IPS-18a (cell line): ENCODE measurements around the gene OR2V2.
"Not testable (repeated sequence)": the region's sequence is repeated elsewhere in the genome, so short reads cannot be mapped to it uniquely, and the experiment has no call there.

Experiments used
- H3K27ac ChIP-seq: one replicate; pipeline ENCODE4 v1.5.1; 2013; ENCODE audit warnings: low read length
- H3K27me3 ChIP-seq: one replicate; pipeline ENCODE4 v1.6.1; 2013; ENCODE audit warnings: mild to moderate bottlenecking, low read length; ENCODE audit not compliant: control insufficient read depth, insufficient read depth
- H3K36me3 ChIP-seq: one replicate; pipeline ENCODE4 v1.6.1; 2013; ENCODE audit warnings: low read depth, low read length; ENCODE audit not compliant: control insufficient read depth
- H3K4me1 ChIP-seq: one replicate; pipeline ENCODE4 v1.6.1; 2013; ENCODE audit warnings: low read depth, low read length; ENCODE audit not compliant: control insufficient read depth
- H3K4me3 ChIP-seq: one replicate; pipeline ENCODE4 v1.5.1; 2013; ENCODE audit warnings: low read length
- H3K9ac ChIP-seq: one replicate; pipeline ENCODE4 v1.6.1; 2013; ENCODE audit warnings: mild to moderate bottlenecking, low read length, moderate library complexity
- H3K9me3 ChIP-seq: one replicate; pipeline ENCODE4 v1.6.1; 2013; ENCODE audit warnings: low read depth, low read length; ENCODE audit not compliant: control insufficient read depth

Gene OR2V2, protein sequence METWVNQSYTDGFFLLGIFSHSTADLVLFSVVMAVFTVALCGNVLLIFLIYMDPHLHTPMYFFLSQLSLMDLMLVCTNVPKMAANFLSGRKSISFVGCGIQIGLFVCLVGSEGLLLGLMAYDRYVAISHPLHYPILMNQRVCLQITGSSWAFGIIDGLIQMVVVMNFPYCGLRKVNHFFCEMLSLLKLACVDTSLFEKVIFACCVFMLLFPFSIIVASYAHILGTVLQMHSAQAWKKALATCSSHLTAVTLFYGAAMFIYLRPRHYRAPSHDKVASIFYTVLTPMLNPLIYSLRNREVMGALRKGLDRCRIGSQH

DNA sequence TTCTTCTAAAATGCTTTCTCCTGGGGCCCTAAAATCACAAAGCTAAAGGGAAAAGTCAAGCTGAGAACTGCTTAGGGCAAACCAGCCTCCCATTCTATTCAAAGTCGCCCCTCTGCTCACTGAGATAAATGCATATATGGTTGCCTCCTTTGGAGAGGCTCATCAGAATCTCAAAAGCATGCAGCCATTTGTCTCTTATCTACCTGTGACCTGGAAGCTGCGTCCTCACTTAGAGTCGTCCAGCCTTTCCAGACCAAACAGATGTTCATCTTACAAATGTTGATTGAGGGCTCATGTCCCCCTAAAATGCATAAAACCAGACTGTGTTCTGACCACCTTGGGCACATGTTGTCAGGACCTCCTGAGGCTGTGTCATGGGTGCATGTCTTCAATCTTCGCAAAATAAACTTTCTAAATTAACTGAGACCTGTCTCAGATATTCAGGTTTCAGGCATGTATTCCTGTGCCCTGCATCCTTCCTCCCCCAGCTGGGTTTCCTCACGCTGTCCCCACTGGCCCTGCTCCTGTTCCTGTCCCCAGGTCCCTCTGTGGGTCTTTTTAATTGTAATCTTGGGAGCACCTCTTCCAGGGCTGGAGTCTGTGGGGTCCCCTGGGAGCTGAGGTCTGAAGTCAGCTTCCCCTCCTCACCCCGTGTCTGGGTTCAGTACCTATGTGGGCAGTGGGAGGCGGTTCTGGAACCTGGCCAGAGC, at the start of gene OR2V2:
Gene OR2V2 (plus strand): TSS at position 660 of the 710 bp plus-strand sequence. CDS start 7,357 bp downstream, outside the sequence.
- H3K27ac ChIP-seq, H3K9ac ChIP-seq, H3K36me3 ChIP-seq, H3K27me3 ChIP-seq, H3K9me3 ChIP-seq: not testable (repeated sequence)
- peak within 1 kb of the TSS; percentile 14 for H3K4me3 ChIP-seq
- peaks cover 16% of the 10 kb centered on the region for H3K4me1 ChIP-seq

DNA sequence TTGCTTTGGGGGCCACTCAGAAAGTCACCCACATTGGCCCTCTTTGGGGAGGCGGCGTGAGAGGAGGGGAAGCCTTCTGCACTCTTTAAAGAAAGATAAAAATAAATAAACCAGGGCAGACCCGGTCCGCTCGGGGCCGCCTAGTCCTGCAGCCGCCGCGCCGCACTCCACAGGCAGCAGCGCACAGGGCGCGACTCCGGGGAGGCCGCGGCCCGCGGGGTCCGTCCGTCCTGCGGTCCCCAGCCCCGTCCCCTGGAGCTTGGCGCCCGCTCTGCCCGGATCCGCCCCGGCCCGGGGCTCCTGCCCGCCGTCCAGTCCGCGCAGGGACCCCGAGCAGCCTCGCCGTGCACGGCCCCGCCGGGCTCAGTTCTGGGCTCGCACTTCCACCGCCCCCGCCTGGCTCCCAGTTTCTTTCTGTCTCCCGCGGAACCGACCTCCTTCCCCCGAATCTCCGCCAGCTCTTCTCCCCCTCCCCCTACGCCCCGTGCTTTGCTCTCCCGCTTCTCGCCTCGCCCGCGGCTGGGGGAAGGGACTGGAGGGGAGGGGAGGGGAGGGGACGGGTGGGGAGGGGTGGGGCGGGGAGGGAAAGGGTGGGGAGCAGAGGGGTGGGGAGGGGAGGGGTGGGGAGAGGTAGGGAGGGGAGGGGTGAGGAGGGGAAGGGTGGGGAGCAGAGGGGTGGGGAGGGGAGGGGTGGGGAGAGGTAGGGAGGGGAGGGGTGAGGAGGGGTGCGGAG, 49.5 kb upstream of the OR2V2 start:
- not testable (repeated sequence) for H3K4me3 ChIP-seq
- H3K27me3 ChIP-seq, result peaks cover 21% of the 10 kb centered on the region

DNA sequence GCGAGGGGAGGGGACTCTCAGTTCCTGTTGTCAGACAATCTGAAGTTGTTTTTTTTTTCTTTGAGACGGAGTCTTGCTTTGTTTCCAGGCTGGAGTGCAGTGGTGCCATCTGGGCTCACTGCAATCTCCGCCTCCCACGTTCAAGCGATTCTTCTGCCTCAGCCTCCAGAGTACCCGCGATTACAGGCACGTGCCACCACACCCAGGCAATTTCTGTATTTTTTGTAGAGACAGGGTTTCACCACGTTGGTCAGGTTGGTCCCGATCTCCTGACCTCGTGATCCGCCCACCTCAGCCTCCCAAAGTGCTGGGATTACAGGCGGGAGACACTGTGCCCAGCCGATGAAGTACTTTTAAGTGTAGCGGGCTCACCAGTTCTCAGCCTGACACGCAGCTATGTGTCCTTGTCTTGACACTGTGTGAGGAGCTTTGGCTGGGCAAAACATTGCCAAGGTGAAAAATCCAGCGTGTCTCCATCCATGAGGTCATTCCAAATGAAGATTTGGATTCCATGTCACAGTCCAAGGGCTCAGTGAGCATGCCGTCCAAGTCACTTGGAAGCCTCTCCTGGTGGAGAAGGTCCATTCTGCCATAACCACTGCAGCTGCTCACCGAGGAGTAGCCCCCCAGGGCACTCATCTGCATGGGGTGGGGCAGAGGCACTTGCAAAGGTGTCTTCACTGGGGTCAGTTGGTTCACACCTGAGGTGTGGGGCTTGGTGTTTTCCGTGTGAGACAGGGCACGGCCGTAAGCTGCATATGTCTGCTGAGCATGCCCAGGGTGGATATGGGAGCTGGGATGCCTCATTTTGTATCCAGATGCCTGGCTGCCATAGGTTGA, 48.4 kb upstream of the OR2V2 start:
- Histone ChIP-seq H3K27ac (no peak overlapping the region), H3K9ac (no peak overlapping the region), H3K4me3 (no peak overlapping the region), H3K36me3 (no peaks in the 10 kb centered on the region), H3K9me3 (no peaks in the 10 kb centered on the region), H3K27me3 (peaks cover 21% of the 10 kb centered on the region), H3K4me1 (no peaks in the 10 kb centered on the region)

More for the DNA sequence above, 49.5 kb upstream of the OR2V2 start:
- H3K36me3 ChIP-seq, H3K4me1 ChIP-seq, H3K9me3 ChIP-seq, H3K9ac ChIP-seq, H3K27ac ChIP-seq: not testable (repeated sequence)

DNA sequence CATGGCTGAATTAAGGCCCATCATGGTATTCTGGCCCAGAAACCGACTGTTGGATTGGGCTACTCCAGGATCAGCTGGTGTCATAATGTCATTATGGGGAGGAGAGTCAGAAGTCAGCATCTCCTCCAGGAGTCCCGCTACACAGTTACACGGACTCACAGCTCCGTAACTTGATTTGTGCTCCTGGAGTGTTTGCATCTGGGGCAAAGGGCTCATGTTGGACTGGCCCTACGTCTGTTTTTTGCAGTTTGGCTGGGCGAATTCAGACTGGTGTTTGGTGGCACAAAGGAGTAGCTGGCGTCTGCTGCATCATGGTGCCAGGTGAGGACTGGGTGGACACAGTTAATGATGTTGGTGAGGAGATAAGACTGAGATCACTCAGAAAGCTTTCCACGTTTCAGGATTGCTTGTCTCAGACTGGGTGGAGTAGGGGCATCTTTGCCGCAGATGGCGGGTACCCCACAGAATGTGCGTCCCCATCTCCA, 47.7 kb upstream of the OR2V2 start:
- H3K27ac ChIP-seq, result no peak overlapping the region
- no peak overlapping the region for H3K9ac ChIP-seq
- H3K4me1 ChIP-seq, result no peaks in the 10 kb centered on the region
- H3K27me3 ChIP-seq, result peaks cover 28% of the 10 kb centered on the region
- no peak overlapping the region for H3K4me3 ChIP-seq
- no peaks in the 10 kb centered on the region for H3K36me3 ChIP-seq
- H3K9me3 ChIP-seq, result no peaks in the 10 kb centered on the region

DNA sequence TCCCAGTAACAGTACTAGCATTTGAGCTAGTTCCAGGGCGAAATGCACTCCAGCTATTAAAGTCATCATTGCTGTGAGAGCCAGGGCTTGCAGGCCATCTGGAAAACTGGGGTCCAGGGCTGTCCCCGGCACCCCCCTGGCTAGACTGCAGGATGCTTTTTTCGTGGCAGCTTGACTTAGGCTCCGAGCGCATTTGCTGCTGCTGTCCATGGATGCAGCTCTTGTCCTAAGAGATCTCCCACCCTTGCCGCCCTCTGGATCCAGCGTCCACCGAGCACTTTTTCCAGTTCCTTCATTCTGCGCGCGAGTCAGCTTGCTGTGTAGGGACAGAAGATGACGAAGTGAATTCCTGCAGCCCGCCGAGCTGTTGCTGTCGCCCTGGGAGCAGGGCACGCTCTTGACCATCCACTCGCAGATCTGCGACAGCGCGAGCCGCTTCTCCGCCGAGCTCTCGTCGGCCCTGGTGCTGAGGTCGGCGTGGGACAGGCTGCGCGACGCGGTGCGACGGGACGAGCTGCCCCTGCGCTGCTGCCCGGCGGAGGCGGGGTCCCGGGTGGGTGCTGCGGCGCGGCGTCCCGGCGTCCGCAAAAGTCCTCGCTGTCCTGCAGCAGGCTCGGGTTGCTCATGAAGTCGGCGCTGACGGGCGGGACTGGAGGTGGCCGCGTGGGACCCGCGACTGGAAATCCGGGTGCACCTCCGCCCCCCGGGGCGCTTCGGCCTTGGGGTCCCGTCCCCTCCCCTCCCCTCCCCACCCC, 47.1 kb upstream of the OR2V2 start:
- no peak overlapping the region for H3K9ac ChIP-seq
- H3K27ac ChIP-seq, result no peak overlapping the region
- no peaks in the 10 kb centered on the region for H3K9me3 ChIP-seq
- no peaks in the 10 kb centered on the region for H3K36me3 ChIP-seq
- H3K4me1 ChIP-seq, result no peaks in the 10 kb centered on the region
- H3K27me3 ChIP-seq, result peaks cover 35% of the 10 kb centered on the region
- H3K4me3 ChIP-seq, result peak overlapping the region; percentile 28

DNA sequence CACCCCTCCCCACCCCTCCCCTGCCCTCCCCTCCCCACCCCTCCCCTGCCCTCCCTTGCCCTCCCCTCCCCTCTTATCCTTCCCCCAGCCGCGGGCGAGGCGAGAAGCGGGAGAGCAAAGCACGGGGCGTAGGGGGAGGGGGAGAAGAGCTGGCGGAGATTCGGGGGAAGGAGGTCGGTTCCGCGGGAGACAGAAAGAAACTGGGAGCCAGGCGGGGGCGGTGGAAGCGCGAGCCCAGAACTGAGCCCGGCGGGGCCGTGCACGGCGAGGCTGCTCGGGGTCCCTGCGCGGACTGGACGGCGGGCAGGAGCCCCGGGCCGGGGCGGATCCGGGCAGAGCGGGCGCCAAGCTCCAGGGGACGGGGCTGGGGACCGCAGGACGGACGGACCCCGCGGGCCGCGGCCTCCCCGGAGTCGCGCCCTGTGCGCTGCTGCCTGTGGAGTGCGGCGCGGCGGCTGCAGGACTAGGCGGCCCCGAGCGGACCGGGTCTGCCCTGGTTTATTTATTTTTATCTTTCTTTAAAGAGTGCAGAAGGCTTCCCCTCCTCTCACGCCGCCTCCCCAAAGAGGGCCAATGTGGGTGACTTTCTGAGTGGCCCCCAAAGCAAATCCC, 46.2 kb upstream of the OR2V2 start:
- not testable (repeated sequence) for H3K4me1 ChIP-seq, H3K4me3 ChIP-seq, H3K36me3 ChIP-seq, H3K27ac ChIP-seq, H3K9me3 ChIP-seq, H3K9ac ChIP-seq
- H3K27me3 ChIP-seq, result peaks cover 42% of the 10 kb centered on the region

DNA sequence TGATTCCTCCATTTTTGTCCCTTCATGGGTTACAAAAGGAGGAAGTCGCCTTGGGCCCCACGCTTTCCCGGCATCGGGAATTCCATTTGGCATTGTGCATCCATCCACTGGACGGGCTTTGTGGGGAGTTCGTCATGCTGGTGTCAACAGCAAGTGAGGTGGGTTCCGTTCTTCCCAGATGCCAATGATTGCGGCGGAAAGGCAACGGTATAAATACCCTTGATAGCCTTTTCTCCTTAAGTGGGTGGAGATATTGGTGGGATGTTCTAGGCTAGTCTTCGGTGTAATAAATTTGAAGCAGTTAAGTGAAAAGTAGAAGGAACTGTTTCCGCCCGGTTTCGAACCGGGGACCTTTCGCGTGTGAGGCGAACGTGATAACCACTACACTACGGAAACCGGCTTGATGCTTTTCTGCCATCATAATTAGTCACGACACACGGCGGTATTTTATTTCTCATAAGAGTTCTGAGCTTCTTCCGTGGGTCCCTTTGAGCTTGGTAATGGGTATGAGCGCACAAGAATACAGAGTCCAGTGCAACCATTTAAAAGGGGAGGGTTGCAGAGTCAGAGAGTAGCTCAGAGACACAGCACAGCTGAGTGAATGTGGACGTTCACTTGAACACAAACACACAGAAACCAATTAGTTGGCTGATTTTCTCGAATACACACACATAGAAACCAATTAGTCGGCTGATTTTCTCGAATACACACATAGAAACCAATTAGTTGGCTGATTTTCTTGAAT, 45.3 kb upstream of the OR2V2 start:
- not testable (repeated sequence) for H3K36me3 ChIP-seq, H3K4me1 ChIP-seq, H3K27ac ChIP-seq, H3K9ac ChIP-seq, H3K4me3 ChIP-seq, H3K9me3 ChIP-seq
- peaks cover 42% of the 10 kb centered on the region for H3K27me3 ChIP-seq

DNA sequence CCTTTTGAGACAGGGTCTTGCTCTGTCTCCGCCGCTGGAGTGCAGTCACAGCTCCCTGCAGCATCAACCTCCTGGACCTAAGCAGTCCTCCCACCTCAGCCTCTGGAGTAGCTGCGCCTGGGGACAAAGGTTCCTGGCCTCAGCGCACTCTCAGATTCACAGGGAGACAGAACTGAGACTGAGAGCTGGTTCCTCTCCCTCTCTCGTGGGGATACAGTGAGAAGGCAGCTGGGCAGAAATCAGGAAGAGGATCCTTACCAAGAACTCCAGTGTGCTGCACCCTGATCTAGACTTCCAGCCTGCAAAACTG, 43.2 kb upstream of the OR2V2 start:
- H3K9ac ChIP-seq, H3K4me1 ChIP-seq, H3K9me3 ChIP-seq, H3K36me3 ChIP-seq, H3K27ac ChIP-seq: not testable (repeated sequence)
- Histone ChIP-seq H3K4me3 (peak overlapping the region; percentile 8), H3K27me3 (peaks cover 35% of the 10 kb centered on the region)

DNA sequence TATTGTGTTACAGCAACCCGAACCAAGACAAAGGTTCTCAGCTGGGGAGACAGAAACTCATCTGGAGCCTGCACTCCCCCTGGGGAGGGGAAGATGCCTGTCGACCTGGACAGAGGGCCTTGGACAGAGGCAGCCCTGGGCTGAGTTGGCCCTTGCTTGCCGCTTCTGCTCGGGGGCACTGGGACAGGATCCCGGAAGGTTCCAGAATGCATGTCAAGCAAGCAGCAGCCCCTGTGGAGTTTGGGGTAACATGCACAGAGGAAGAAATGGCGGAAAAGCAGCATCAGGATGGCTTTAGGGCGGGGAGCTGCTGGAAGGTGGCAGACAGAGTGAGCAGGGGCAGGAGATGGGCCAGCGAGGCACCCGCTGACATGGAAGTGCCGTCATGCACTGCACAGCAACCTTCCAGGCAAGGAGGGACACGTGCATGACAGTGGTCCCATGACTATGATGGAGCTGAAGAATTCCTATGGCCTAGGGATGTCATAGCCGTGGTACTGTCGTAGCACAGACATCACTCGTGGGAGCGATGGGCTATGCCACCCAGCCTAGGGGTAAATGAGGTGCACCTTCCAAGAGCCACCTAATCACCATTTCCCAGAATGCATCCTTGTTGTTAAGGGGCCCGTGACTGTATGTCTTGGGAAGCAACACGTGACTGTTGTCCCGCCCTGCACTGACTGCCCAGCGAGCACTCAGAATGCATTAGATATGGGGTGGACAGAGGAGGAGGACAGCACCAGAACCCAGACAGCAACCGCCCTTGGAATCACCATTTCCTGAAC, 42.6 kb upstream of the OR2V2 start:
- H3K27ac ChIP-seq, result not testable (repeated sequence)

More for the DNA sequence above, 42.6 kb upstream of the OR2V2 start:
- H3K9ac ChIP-seq, H3K4me3 ChIP-seq, H3K4me1 ChIP-seq, H3K36me3 ChIP-seq, H3K9me3 ChIP-seq: not testable (repeated sequence)
- peaks cover 30% of the 10 kb centered on the region for H3K27me3 ChIP-seq
